A204.1 (cell line): Measurements from ENCODE around the gene LRRC3C.
"Not testable (repeated sequence)": the region's sequence is repeated elsewhere in the genome, so short reads cannot be mapped to it uniquely, and the experiment has no call there.

Experiments used
- FAIRE-seq: peaks from 2 replicates; lab custom pipeline; 2012; peaks lifted over from hg19 to GRCh38; lab: Jason Lieb, UNC

The LRRC3C gene

GRCh38 chr17:39927101-39927928 lies at the start of gene LRRC3C, which contains the start of gene ORMDL3:
Gene LRRC3C, plus strand, starts transcription at chr17:39927732. Its CDS starts 13,792 bp downstream, at chr17:39941524.
Gene ORMDL3, minus strand, starts transcription at chr17:39927601. Its CDS starts 3,398 bp downstream, at chr17:39924203.
- peak; percentile 91 for FAIRE-seq

GRCh38 chr17:39886102-39886501 lies 41.4 kb upstream of the LRRC3C start:
- not testable (repeated sequence) for FAIRE-seq

GRCh38 chr17:39887078-39887477 lies 40.5 kb upstream of the LRRC3C start:
- no peak for FAIRE-seq

- no peak for FAIRE-seq
These were observed 38.3 kb upstream of the LRRC3C start for GRCh38 chr17:39889200-39889599.

- FAIRE-seq = no peak
These were observed 32.7 kb upstream of the LRRC3C start for GRCh38 chr17:39894681-39895376.

- no peak for FAIRE-seq
These were observed 29.4 kb upstream of the LRRC3C start for GRCh38 chr17:39898088-39898487.

GRCh38 chr17:39899215-39899614 lies 28.3 kb upstream of the LRRC3C start:
- FAIRE-seq = no peak

- FAIRE-seq = not testable (repeated sequence)
These were observed 25.5 kb upstream of the LRRC3C start for GRCh38 chr17:39902027-39902426.

GRCh38 chr17:39903158-39903884 lies 24.2 kb upstream of the LRRC3C start:
- no peak for FAIRE-seq

- FAIRE-seq = no peak
These were observed 22.6 kb upstream of the LRRC3C start for GRCh38 chr17:39904990-39905288.

- FAIRE-seq = no peak
These were observed 18.7 kb upstream of the LRRC3C start for GRCh38 chr17:39908789-39909352.

- FAIRE-seq = no peak
These were observed 13.5 kb upstream of the LRRC3C start for GRCh38 chr17:39913989-39914388.

- FAIRE-seq = no peak
These were observed 12.0 kb upstream of the LRRC3C start for GRCh38 chr17:39915559-39915958.

- FAIRE-seq = no peak
These were observed 10.6 kb upstream of the LRRC3C start for GRCh38 chr17:39916918-39917317.

GRCh38 chr17:39919087-39919683 lies 8.3 kb upstream of the LRRC3C start:
- FAIRE-seq = no peak

- FAIRE-seq = no peak
These were observed 7.0 kb upstream of the LRRC3C start for GRCh38 chr17:39920218-39921210.

- FAIRE-seq = no peak
These were observed 6.2 kb upstream of the LRRC3C start for GRCh38 chr17:39921323-39921722.

- no peak for FAIRE-seq
These were observed 5.5 kb upstream of the LRRC3C start for GRCh38 chr17:39922006-39922405.

- no peak for FAIRE-seq
These were observed 4.3 kb upstream of the LRRC3C start for GRCh38 chr17:39923230-39923629.

- no peak for FAIRE-seq
These were observed 3.5 kb upstream of the LRRC3C start for GRCh38 chr17:39923836-39924690.
